Progenitor cell of endocrine pancreas (in vitro differentiated cells): ENCODE data around the gene DOLPP1. TPM values are rescaled to one million over a fixed set of nuclear protein-coding genes. Genes with fewer than 3 reads are reported as not detected.

Experiments used
- DNase-seq: peaks from one replicate; pipeline ENCODE4 v3.0.0; 2021; ENCODE audit warnings: low spot score; ENCODE audit not compliant: unreplicated experiment
- H3K27ac Mint-ChIP-seq: 2 replicates; pipeline ENCODE4 v1.8.0; 2021; ENCODE audit warnings: mild to moderate bottlenecking, moderate library complexity, mixed read lengths
- H3K27me3 Mint-ChIP-seq: 2 replicates; pipeline ENCODE4 v1.8.0; 2021; ENCODE audit warnings: mixed read lengths
- H3K36me3 Mint-ChIP-seq: 2 replicates; pipeline ENCODE4 v1.8.0; 2022; ENCODE audit warnings: mixed read lengths; ENCODE audit not compliant: insufficient read depth
- H3K4me1 Mint-ChIP-seq: 2 replicates; pipeline ENCODE4 v1.8.0; 2021; ENCODE audit warnings: low read depth, mixed read lengths
- H3K4me3 Mint-ChIP-seq: 2 replicates; pipeline ENCODE4 v1.8.0; 2021; ENCODE audit warnings: low read depth, mild to moderate bottlenecking, moderate library complexity, mixed read lengths
- H3K9me3 Mint-ChIP-seq: 2 replicates; pipeline ENCODE4 v1.8.0; 2021; ENCODE audit warnings: low read depth, mixed read lengths
- CTCF ChIP-seq: fragments of 200-600 bp; sonication (generic); IDR thresholded peaks from one replicate; pipeline ENCODE4 v1.5.0; 2021; ENCODE audit warnings: antibody characterized with exemption, mild to moderate bottlenecking; ENCODE audit not compliant: unreplicated experiment
- total RNA-seq: library from RNA; stranded (reverse); gene quantifications from 2 replicates; pipeline ENCODE4 v1.2.1, GENCODE V29; 2021

DOLPP1 gene
- total RNA-seq, 1 donor from 2014 or later, result 29.3 TPM

- Mint-ChIP-seq H3K27me3 (no peaks in the 10 kb centered on the region), H3K9me3 (no peaks in the 10 kb centered on the region), H3K4me1 (peaks cover 33% of the 10 kb centered on the region), H3K27ac (peak overlapping the region; percentile 99), H3K36me3 (peaks cover 8% of the 10 kb centered on the region), H3K4me3 (no peak overlapping the region)
- no peak for TF ChIP-seq CTCF
- no peak for DNase-seq
These were observed 57.7 kb downstream of the DOLPP1 start for GRCh38 chr9:129138476-129139232.

- peak; percentile 87 for TF ChIP-seq CTCF
- Mint-ChIP-seq H3K4me3 (peak overlapping the region; percentile 72), H3K27me3 (no peaks in the 10 kb centered on the region), H3K9me3 (no peaks in the 10 kb centered on the region), H3K27ac (peak overlapping the region; percentile 99), H3K4me1 (peaks cover 37% of the 10 kb centered on the region), H3K36me3 (peaks cover 11% of the 10 kb centered on the region)
- peak; percentile 62 for DNase-seq
These were observed 58.5 kb downstream of the DOLPP1 start for GRCh38 chr9:129139233-129139992.

GRCh38 chr9:129139993-129140396, 59.1 kb downstream of the DOLPP1 start:
- no peaks in the 10 kb centered on the region for H3K27me3 Mint-ChIP-seq
- DNase-seq, result no peak
- TF ChIP-seq CTCF, result no peak
- H3K4me3 Mint-ChIP-seq, result peak overlapping the region; percentile 72
- peak overlapping the region; percentile 99 for H3K27ac Mint-ChIP-seq
- peaks cover 38% of the 10 kb centered on the region for H3K4me1 Mint-ChIP-seq
- H3K36me3 Mint-ChIP-seq, result peaks cover 9% of the 10 kb centered on the region
- no peaks in the 10 kb centered on the region for H3K9me3 Mint-ChIP-seq

Other genes starting within 250 kb of the DOLPP1 start
- gene KYAT1, start 199.2 kb upstream of the DOLPP1 start, total RNA-seq, result 11.5 and 11.7 TPM in 2 replicates
- gene LRRC8A, start 199.0 kb upstream of the DOLPP1 start, total RNA-seq, result 38.2 and 38.8 TPM in 2 replicates
- 19.9 and 21.3 TPM in 2 replicates for gene PHYHD1, start 160.1 kb upstream of the DOLPP1 start, total RNA-seq
- 15.5 and 16.3 TPM in 2 replicates for gene DOLK, start 133.5 kb upstream of the DOLPP1 start, total RNA-seq
- 68.3 and 74.8 TPM in 2 replicates for gene NUP188, start 133.4 kb upstream of the DOLPP1 start, total RNA-seq
- gene SH3GLB2, start 52.8 kb upstream of the DOLPP1 start, total RNA-seq, result 182 and 183 TPM in 2 replicates
- 42.6 and 45.4 TPM in 2 replicates for gene MIGA2, start 44.5 kb upstream of the DOLPP1 start, total RNA-seq
- gene CRAT, start 29.7 kb downstream of the DOLPP1 start, total RNA-seq, result 19.0 and 20.5 TPM in 2 replicates
- gene PTPA, start 30.3 kb downstream of the DOLPP1 start, total RNA-seq, result 135 and 145 TPM in 2 replicates
- 21.8 and 22.6 TPM in 2 replicates for gene IER5L, start 97.2 kb downstream of the DOLPP1 start, total RNA-seq